HepG2 (cell line): ENCODE measurements around the gene OR1F1. TPM values are rescaled to one million over a fixed set of nuclear protein-coding genes. Genes with fewer than 3 reads are reported as not detected.

Experiments
- ATM ChIP-seq: fragments of 450-650 bp; IDR thresholded peaks from 2 replicates; pipeline ENCODE4 v1.7.1; 2017; ENCODE audit warnings: mild to moderate bottlenecking, borderline replicate concordance
- DR1 ChIP-seq: sonication (generic); formaldehyde crosslinking; IDR thresholded peaks from 2 replicates; pipeline ENCODE4 v1.8.0; 2021; ENCODE audit warnings: mild to moderate bottlenecking, missing genetic modification reagents, inconsistent platforms
- HDAC6 ChIP-seq: fragments of 200-600 bp; sonication (generic); IDR thresholded peaks from 2 replicates; pipeline ENCODE4 v1.7.0; 2017; ENCODE audit warnings: mild to moderate bottlenecking, antibody characterized with exemption, low read length, low read depth
- JARID2 ChIP-seq: sonication (generic); formaldehyde crosslinking; IDR thresholded peaks from 2 replicates; pipeline ENCODE4 v1.8.1; 2023; ENCODE audit warnings: missing genetic modification reagents, inconsistent platforms; ENCODE audit not compliant: insufficient replicate concordance
- NFE2L2 ChIP-seq: fragments of 150-350 bp; IDR thresholded peaks from 2 replicates; pipeline ENCODE4 v1.6.1; 2014; ENCODE audit warnings: low read length
- RFX3 ChIP-seq: IDR thresholded peaks from 2 replicates; pipeline ENCODE4 v1.6.1; 2016; ENCODE audit warnings: missing biosample characterization, missing genetic modification reagents
- RFXAP ChIP-seq: sonication (generic); formaldehyde crosslinking; IDR thresholded peaks from 2 replicates; pipeline ENCODE4 v1.4.0; 2020; ENCODE audit warnings: missing genetic modification reagents, borderline replicate concordance
- SAFB2 ChIP-seq: sonication (generic); formaldehyde crosslinking; IDR thresholded peaks from 2 replicates; pipeline ENCODE4 v1.5.1; 2020; ENCODE audit warnings: missing genetic modification reagents, low read depth, mild to moderate bottlenecking, borderline replicate concordance
- SATB2 ChIP-seq: sonication (generic); formaldehyde crosslinking; IDR thresholded peaks from 2 replicates; pipeline ENCODE4 v1.5.0; 2020; ENCODE audit warnings: missing genetic modification reagents
- SMYD3 ChIP-seq: sonication (generic); formaldehyde crosslinking; IDR thresholded peaks from 2 replicates; pipeline ENCODE4 v1.8.1; 2023; ENCODE audit warnings: mild to moderate bottlenecking, missing genetic modification reagents
- TBX2 ChIP-seq: sonication (generic); formaldehyde crosslinking; IDR thresholded peaks from 2 replicates; pipeline ENCODE4 v1.5.0; 2020; ENCODE audit warnings: missing genetic modification reagents, mild to moderate bottlenecking, borderline replicate concordance
- TEAD3 ChIP-seq: optimal IDR thresholded peaks from 2 replicates; pipeline ENCODE3; 2016; ENCODE audit warnings: borderline replicate concordance
- ZNF205 ChIP-seq: IDR thresholded peaks from 2 replicates; pipeline ENCODE4 v1.6.1; 2018; ENCODE audit warnings: missing biosample characterization, missing genetic modification reagents
- ZNF251 ChIP-seq: sonication (generic); formaldehyde crosslinking; IDR thresholded peaks from 2 replicates; pipeline ENCODE4 v1.9.0; 2021; ENCODE audit warnings: mild to moderate bottlenecking, missing genetic modification reagents
- ZNF501 ChIP-seq: sonication (generic); formaldehyde crosslinking; IDR thresholded peaks from 2 replicates; pipeline ENCODE4 v1.5.1; 2020; ENCODE audit warnings: mild to moderate bottlenecking, moderate library complexity, missing genetic modification reagents
- ZNF687 ChIP-seq: sonication (generic); formaldehyde crosslinking; IDR thresholded peaks from 2 replicates; pipeline ENCODE4 v1.5.1; 2020; ENCODE audit warnings: mild to moderate bottlenecking, missing genetic modification reagents, moderate library complexity
- polyA plus RNA-seq, 8 experiments: library from polyadenylated mRNA; depleted of rRNA in 3 of 8; stranded (reverse) in 7 of 8; unstranded in 1 of 8; fragments of >200 nt; fragmentation: Illumina TruSeq in 4 of 8; extraction: Trizol in 4 of 8; gene quantifications; 2 replicates each; pipeline versions ENCODE4 v1.2.1 to v1.2.3, GENCODE V29; 2011 to 2016; ENCODE audit warnings: low read depth in 4 of 8, missing spikeins in 1 of 8, mixed read lengths in 1 of 8; ENCODE audit not compliant: insufficient read depth in 1 of 8
- total RNA-seq, 5 experiments: library from RNA; depleted of rRNA; stranded (reverse); fragments of >200 nt; fragmentation: Illumina TruSeq; extraction: Trizol; gene quantifications; 2 replicates each; pipeline ENCODE4 v1.2.3, GENCODE V29; 2016; ENCODE audit warnings: low read depth in 1 of 5
- TF ChIP-seq, protein P1 (sequence below): sonication (generic); formaldehyde crosslinking; IDR thresholded peaks from 2 replicates; pipeline ENCODE4 v1.8.0; 2022; ENCODE audit warnings: missing genetic modification reagents, mild to moderate bottlenecking, moderate library complexity, borderline replicate concordance
- TF ChIP-seq, protein P2 (sequence below): sonication (generic); formaldehyde crosslinking; IDR thresholded peaks from 2 replicates; pipeline ENCODE4 v1.5.0; 2020; ENCODE audit warnings: missing genetic modification reagents, mild to moderate bottlenecking, borderline replicate concordance
- TF ChIP-seq, protein P3 (sequence below): sonication (generic); formaldehyde crosslinking; IDR thresholded peaks from 2 replicates; pipeline ENCODE4 v1.4.0; 2020; ENCODE audit warnings: mild to moderate bottlenecking, missing genetic modification reagents

Gene OR1F1
- total and polyA plus RNA-seq, 2 of the 13 experiments (the other 11 are each of a cell fraction or from before 2014, with no cell fraction given), result 0.90 TPM; not detected in 1

GRCh38 chr16:3234857-3235561 lies 47.0 kb downstream of the OR1F1 start, which contains the start of gene ZNF200 (continued):
- TF ChIP-seq ZNF687 (CRISPR knock-in tag), result peak; percentile 88
- peak; percentile 74 for TF ChIP-seq ZNF501 (CRISPR knock-in tag)
- TF ChIP-seq, protein P1, sequence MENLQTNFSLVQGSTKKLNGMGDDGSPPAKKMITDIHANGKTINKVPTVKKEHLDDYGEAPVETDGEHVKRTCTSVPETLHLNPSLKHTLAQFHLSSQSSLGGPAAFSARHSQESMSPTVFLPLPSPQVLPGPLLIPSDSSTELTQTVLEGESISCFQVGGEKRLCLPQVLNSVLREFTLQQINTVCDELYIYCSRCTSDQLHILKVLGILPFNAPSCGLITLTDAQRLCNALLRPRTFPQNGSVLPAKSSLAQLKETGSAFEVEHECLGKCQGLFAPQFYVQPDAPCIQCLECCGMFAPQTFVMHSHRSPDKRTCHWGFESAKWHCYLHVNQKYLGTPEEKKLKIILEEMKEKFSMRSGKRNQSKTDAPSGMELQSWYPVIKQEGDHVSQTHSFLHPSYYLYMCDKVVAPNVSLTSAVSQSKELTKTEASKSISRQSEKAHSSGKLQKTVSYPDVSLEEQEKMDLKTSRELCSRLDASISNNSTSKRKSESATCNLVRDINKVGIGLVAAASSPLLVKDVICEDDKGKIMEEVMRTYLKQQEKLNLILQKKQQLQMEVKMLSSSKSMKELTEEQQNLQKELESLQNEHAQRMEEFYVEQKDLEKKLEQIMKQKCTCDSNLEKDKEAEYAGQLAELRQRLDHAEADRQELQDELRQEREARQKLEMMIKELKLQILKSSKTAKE, result no peak
- no peak for TF ChIP-seq ZNF251 (CRISPR knock-in tag)
- peak; percentile 71; the same call in 1 of the 2 replicates for TF ChIP-seq DR1 (CRISPR knock-in tag)
- TF ChIP-seq ATM, result no peak
- no peak for TF ChIP-seq HDAC6
- TF ChIP-seq, protein P2, sequence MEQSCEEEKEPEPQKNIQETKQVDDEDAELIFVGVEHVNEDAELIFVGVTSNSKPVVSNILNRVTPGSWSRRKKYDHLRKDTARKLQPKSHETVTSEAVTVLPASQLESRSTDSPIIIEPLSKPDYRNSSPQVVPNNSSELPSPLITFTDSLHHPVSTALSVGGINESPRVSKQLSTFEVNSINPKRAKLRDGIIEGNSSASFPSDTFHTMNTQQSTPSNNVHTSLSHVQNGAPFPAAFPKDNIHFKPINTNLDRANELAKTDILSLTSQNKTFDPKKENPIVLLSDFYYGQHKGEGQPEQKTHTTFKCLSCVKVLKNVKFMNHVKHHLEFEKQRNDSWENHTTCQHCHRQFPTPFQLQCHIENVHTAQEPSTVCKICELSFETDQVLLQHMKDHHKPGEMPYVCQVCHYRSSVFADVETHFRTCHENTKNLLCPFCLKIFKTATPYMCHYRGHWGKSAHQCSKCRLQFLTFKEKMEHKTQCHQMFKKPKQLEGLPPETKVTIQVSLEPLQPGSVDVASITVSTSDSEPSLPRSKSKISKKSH, result no peak; the same call in 1 of the 2 replicates
- no peak for TF ChIP-seq RFX3 (CRISPR knock-in tag)
- peak; percentile 60; the same call in 1 of the 2 replicates for TF ChIP-seq SAFB2
- TF ChIP-seq RFXAP, result peak; percentile 77; the same call in 1 of the 2 replicates
- no peak; the same call in 1 of the 2 replicates for TF ChIP-seq TBX2
- no peak for TF ChIP-seq JARID2
- no peak for TF ChIP-seq SATB2 (CRISPR knock-in tag)
- TF ChIP-seq, protein P3, sequence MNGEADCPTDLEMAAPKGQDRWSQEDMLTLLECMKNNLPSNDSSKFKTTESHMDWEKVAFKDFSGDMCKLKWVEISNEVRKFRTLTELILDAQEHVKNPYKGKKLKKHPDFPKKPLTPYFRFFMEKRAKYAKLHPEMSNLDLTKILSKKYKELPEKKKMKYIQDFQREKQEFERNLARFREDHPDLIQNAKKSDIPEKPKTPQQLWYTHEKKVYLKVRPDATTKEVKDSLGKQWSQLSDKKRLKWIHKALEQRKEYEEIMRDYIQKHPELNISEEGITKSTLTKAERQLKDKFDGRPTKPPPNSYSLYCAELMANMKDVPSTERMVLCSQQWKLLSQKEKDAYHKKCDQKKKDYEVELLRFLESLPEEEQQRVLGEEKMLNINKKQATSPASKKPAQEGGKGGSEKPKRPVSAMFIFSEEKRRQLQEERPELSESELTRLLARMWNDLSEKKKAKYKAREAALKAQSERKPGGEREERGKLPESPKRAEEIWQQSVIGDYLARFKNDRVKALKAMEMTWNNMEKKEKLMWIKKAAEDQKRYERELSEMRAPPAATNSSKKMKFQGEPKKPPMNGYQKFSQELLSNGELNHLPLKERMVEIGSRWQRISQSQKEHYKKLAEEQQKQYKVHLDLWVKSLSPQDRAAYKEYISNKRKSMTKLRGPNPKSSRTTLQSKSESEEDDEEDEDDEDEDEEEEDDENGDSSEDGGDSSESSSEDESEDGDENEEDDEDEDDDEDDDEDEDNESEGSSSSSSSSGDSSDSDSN, result peak; percentile 83
- TF ChIP-seq ZNF205 (CRISPR knock-in tag), result no peak; the same call in 1 of the 2 replicates
- no peak for TF ChIP-seq NFE2L2
- peak; percentile 8 for TF ChIP-seq TEAD3 (CRISPR knock-in tag)
- TF ChIP-seq SMYD3 (CRISPR knock-in tag), result no peak
